ENCODE measurements around the gene SIGLEC6.

GRCh38 chr19:51477344-51477743, 54.1 kb downstream of the SIGLEC6 start:
- TF ChIP-seq CTCF (IDR thresholded peaks at IDR 0.05) (no peak), SP1 (CRISPR knock-in tag; conservative IDR thresholded peaks at IDR 0.05) (no peak), JUN (CRISPR knock-in tag; IDR thresholded peaks at IDR 0.05) (no peak), NR2C2 (CRISPR knock-in tag; IDR thresholded peaks at IDR 0.05) (no peak), ZNF138 (CRISPR knock-in tag; conservative IDR thresholded peaks at IDR 0.05) (no peak)

Data from WTC11 (cell line).